ENCODE measurements around the gene IMPACT. TPM values are rescaled to one million over a fixed set of nuclear protein-coding genes. Genes with fewer than 3 reads are reported as not detected.
A peak's percentile ranks its signal among the peaks of the same experiment; 100 is the strongest.

The IMPACT gene
- total and polyA plus RNA-seq, 2 of the 8 experiments (the other 6 are each of a cell fraction or from before 2014, with no cell fraction given) = 31.1 to 44.6 TPM

GRCh38 chr18:24397131-24397693, 29.3 kb upstream of the IMPACT start:
- Histone ChIP-seq H3K27me3 (replicated peaks in 1 of 4; ENCODE audit: control insufficient read depth in 3 of 4, extremely low read depth in 1 of 4, insufficient read depth in 3 of 4, low read length in 3 of 4) (no peaks in the 10 kb centered on the region; a peak in 1 of 7 replicates), H2BK120ac (replicated peaks; ENCODE audit: low read depth, low read length) (peak overlapping the region; percentile 92), H3K56ac (replicated peaks; ENCODE audit: insufficient read length, low read depth, low read length) (peak overlapping the region; percentile 97), H3K4ac (replicated peaks; ENCODE audit: insufficient read length, low read depth, low read length) (peak overlapping the region; percentile 100), H4K8ac (ENCODE audit: extremely low read depth, insufficient read depth, low read length) (peak overlapping the region; percentile 96), H4K5ac (ENCODE audit: insufficient read length, low read depth, low read length) (peak overlapping the region; percentile 68), H2BK20ac (ENCODE audit: low read length) (0 out of 2 replicates have a peak overlapping the region, but pooled peaks have one; percentile 21), H3K23ac (ENCODE audit: insufficient read length) (no peak overlapping the region), H2BK5ac (ENCODE audit: low read depth, low read length) (peak overlapping the region; percentile 95), H3K23me2 (ENCODE audit: low read depth, low read length) (peaks cover 8% of the 10 kb centered on the region), H3K9me3 (ENCODE audit: insufficient read depth in 2 of 2, low read depth in 1 of 2, low read length in 1 of 2) (no peaks in the 10 kb centered on the region), H2BK12ac (ENCODE audit: low read depth, low read length) (peak overlapping the region; percentile 99), H3K4me2 (ENCODE audit: insufficient read depth in 1 of 2, low read depth in 2 of 2, low read length in 2 of 2) (peak overlapping the region; percentile 91 to 94), H4K91ac (replicated peaks; ENCODE audit: insufficient read length, low read length) (peak overlapping the region; percentile 99), H3K18ac (ENCODE audit: extremely low read depth, low read length) (peak overlapping the region; percentile 97), H3K36me3 (ENCODE audit: control insufficient read depth in 2 of 4, insufficient read depth in 4 of 4, low read length in 3 of 4) (no peaks in the 10 kb centered on the region), H4K20me1 (replicated peaks in 1 of 2; ENCODE audit: control insufficient read depth in 1 of 2, insufficient read depth in 2 of 2, low read length in 2 of 2) (peaks cover 0 to 3% of the 10 kb centered on the region in 2 experiments), H2AFZ (ENCODE audit: low read length) (peak overlapping the region; percentile 77; the same call in 1 of the 2 replicates), H3K79me2 (ENCODE audit: control insufficient read depth in 1 of 2, insufficient read depth in 2 of 2, low read length in 2 of 2) (peaks cover 0 to 49% of the 10 kb centered on the region in 2 experiments; a peak in 3 of 4 replicates), H2AK5ac (ENCODE audit: low read depth, low read length) (peak overlapping the region; percentile 92; the same call in 1 of the 2 replicates), H3K4me3 (ENCODE audit: extremely low read depth in 1 of 4, insufficient read depth in 2 of 4, low read depth in 3 of 4, low read length in 4 of 4) (peak overlapping the region; percentile 64 to 94 (median 92)), H3K27ac (ENCODE audit: low read depth, low read length) (peak overlapping the region; percentile 88), H3K14ac (ENCODE audit: insufficient read length) (peak overlapping the region; percentile 85), H3K79me1 (ENCODE audit: low read depth, low read length) (peaks cover 3% of the 10 kb centered on the region; the same call in 1 of the 2 replicates), H3K9ac (replicated peaks in 1 of 4; ENCODE audit: extremely low read depth in 1 of 4, low read depth in 3 of 4, low read length in 3 of 4) (peak overlapping the region; percentile 73 to 88 (median 84)), H2BK15ac (ENCODE audit: low read length) (0 out of 2 replicates have a peak overlapping the region, but pooled peaks have one; percentile 40), H3K4me1 (replicated peaks in 1 of 4; ENCODE audit: control insufficient read depth in 3 of 4, insufficient read depth in 4 of 4, low read length in 3 of 4) (peaks cover 4 to 9% (median 6%) of the 10 kb centered on the region in 4 experiments; a peak in 6 of 7 replicates)
- POLR2A ChIA-PET (ENCODE audit: partially characterized antibody) = interaction anchor here (0.8 to 3.3 kb wide), 16 partner anchors 8 to 262 kb away, joined by 3 to 20 read pairs (median 5); partner anchors contain the start of genes CABYR and IMPACT
- CTCF ChIA-PET (ENCODE audit: partially characterized antibody) = interaction anchor here (0.9 to 2.8 kb wide), 8 partner anchors 10 to 37 kb away, joined by 3 to 18 read pairs (median 6); no protein-coding TSS in a partner anchor
- WGBS, 2 experiments (ENCODE audit: extremely low coverage in 1 of 2, insufficient coverage in 1 of 2, insufficient read length in 1 of 2, insufficient replicate concordance in 2 of 2, low coverage in 1 of 2, low lambda C conversion rate in 2 of 2, missing lambda C conversion rate in 1 of 2) = 1% methylated on average over 46 of the region's 50 CpGs; no CpG with 5 or more reads in 1 of the 2 experiments
- DNase-seq (ENCODE audit: low read depth in 1 of 2, low spot score in 2 of 2) (no peak), FAIRE-seq (no peak)
- TF ChIP-seq JUN (IDR thresholded peaks at IDR 0.05; ENCODE audit: low read depth, low read length) (no peak), HDAC2 (IDR thresholded peaks at IDR 0.05; ENCODE audit: borderline replicate concordance in 1 of 2, low read depth in 2 of 2, low read length in 2 of 2) (0 out of 4 replicates have a peak, but pooled peaks of 1 of the 2 experiments have one; percentile 7), TCF12 (IDR thresholded peaks at IDR 0.05; ENCODE audit: low read depth, low read length) (no peak), TAF1 (IDR thresholded peaks at IDR 0.05; ENCODE audit: low read depth, low read length) (no peak), KDM1A (IDR thresholded peaks at IDR 0.05; ENCODE audit: borderline replicate concordance, low read length) (no peak), EP300 (IDR thresholded peaks at IDR 0.05; ENCODE audit: borderline replicate concordance in 1 of 2, low read depth in 2 of 2, low read length in 2 of 2) (no peak), ATF3 (IDR thresholded peaks at IDR 0.05; ENCODE audit: insufficient read depth, low read depth, low read length) (no peak), BRCA1 (IDR thresholded peaks at IDR 0.05; ENCODE audit: low read depth, low read length) (no peak), CHD2 (IDR thresholded peaks at IDR 0.05; ENCODE audit: low read length) (no peak), SUZ12 (IDR thresholded peaks at IDR 0.05; ENCODE audit: low read length) (no peak), SP4 (IDR thresholded peaks at IDR 0.05; ENCODE audit: low read length) (peak; percentile 9; the same call in 1 of the 2 replicates)

Measured in H1 (cell line).